Ishikawa (cell line): Measurements from ENCODE around the gene TSFM.
A peak's percentile ranks its signal among the peaks of the same experiment; 100 is the strongest.

Experiments used
- CEBPB ChIP-seq: IDR thresholded peaks from 2 replicates; pipeline ENCODE4 v1.6.1; 2012
- CREB1 ChIP-seq: IDR thresholded peaks from 2 replicates; pipeline ENCODE4 v1.6.1; 2012; ENCODE audit warnings: low read depth
- EGR1 ChIP-seq: IDR thresholded peaks from 2 replicates; pipeline ENCODE4 v1.6.1; 2012
- EP300 ChIP-seq: IDR thresholded peaks from 2 replicates; pipeline ENCODE4 v1.6.1; 2012; ENCODE audit warnings: borderline replicate concordance
- FOXM1 ChIP-seq: IDR thresholded peaks from 2 replicates; pipeline ENCODE4 v1.6.1; 2012; ENCODE audit warnings: low read depth, borderline replicate concordance
- NFIC ChIP-seq: IDR thresholded peaks from 2 replicates; pipeline ENCODE4 v1.6.1; 2012
- RAD21 ChIP-seq: IDR thresholded peaks from 2 replicates; pipeline ENCODE4 v1.6.1; 2012; ENCODE audit warnings: low read depth
- TAF1 ChIP-seq: IDR thresholded peaks from 2 replicates; pipeline ENCODE4 v1.6.1; 2012; ENCODE audit warnings: low read depth, mild to moderate bottlenecking
- TCF12 ChIP-seq: IDR thresholded peaks from 2 replicates; pipeline ENCODE4 v1.6.1; 2012; ENCODE audit warnings: low read depth
- TEAD4 ChIP-seq: IDR thresholded peaks from 2 replicates; pipeline ENCODE4 v1.6.1; 2012
- YY1 ChIP-seq: IDR thresholded peaks from 2 replicates; pipeline ENCODE4 v1.6.1; 2012; ENCODE audit warnings: low read depth
- ZBTB7A ChIP-seq: IDR thresholded peaks from 2 replicates; pipeline ENCODE4 v1.6.1; 2012; ENCODE audit warnings: low read depth
- TF ChIP-seq, protein P1 (sequence below): IDR thresholded peaks from 2 replicates; pipeline ENCODE4 v1.6.1; 2012
- TF ChIP-seq, protein P2 (sequence below): IDR thresholded peaks from 2 replicates; pipeline ENCODE4 v1.6.1; 2012
- TF ChIP-seq, protein P3 (sequence below): IDR thresholded peaks from 2 replicates; pipeline ENCODE4 v1.6.1; 2012; ENCODE audit warnings: low read depth, mild to moderate bottlenecking

Gene TSFM

GRCh38 chr12:57750561-57751431, 31.8 kb upstream of the TSFM start:
- TF ChIP-seq EGR1 (no peak), NFIC (no peak)

DNA sequence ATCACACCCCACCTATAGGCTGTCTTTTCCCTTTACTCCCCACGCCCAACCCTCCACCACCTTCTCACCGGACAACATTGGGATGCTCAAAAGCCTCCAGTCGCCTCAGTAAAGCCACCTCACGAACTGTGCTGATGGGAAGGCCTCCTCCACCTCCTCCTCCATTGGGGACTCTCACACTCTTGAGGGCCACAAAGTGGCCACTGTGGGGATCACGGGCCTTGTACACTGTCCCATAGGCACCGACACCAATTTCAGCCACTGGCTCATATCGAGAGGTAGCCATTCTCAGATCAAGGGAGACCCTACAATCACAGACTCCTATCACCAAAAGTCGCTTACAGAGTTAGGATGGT, 31.2 kb upstream of the TSFM start:
- TF ChIP-seq EP300 (no peak), EGR1 (no peak), FOXM1 (no peak), RAD21 (no peak)

- TF ChIP-seq NFIC, result peak; percentile 34; the same call in 1 of the 2 replicates
- peak; percentile 76; the same call in 1 of the 2 replicates for TF ChIP-seq TCF12
- no peak for TF ChIP-seq FOXM1
- no peak for TF ChIP-seq ZBTB7A
- TF ChIP-seq, protein P1, sequence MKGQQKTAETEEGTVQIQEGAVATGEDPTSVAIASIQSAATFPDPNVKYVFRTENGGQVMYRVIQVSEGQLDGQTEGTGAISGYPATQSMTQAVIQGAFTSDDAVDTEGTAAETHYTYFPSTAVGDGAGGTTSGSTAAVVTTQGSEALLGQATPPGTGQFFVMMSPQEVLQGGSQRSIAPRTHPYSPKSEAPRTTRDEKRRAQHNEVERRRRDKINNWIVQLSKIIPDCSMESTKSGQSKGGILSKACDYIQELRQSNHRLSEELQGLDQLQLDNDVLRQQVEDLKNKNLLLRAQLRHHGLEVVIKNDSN, result peak; percentile 99
- TF ChIP-seq RAD21, result no peak
- TF ChIP-seq EP300, result peak; percentile 68; the same call in 1 of the 2 replicates
- TF ChIP-seq TAF1, result peak; percentile 96
- TF ChIP-seq, protein P2, sequence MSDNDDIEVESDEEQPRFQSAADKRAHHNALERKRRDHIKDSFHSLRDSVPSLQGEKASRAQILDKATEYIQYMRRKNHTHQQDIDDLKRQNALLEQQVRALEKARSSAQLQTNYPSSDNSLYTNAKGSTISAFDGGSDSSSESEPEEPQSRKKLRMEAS, result peak; percentile 96
- no peak; the same call in 1 of the 2 replicates for TF ChIP-seq CREB1
- TF ChIP-seq YY1, result peak; percentile 51; the same call in 1 of the 2 replicates
- peak; percentile 24 for TF ChIP-seq TEAD4
Measured at GRCh38 chr12:57751788-57752667, 30.6 kb upstream of the TSFM start, which contains the start of gene CDK4. CDK4 (minus strand) TSS chr12:57752310; CDS start chr12:57751717, 593 bp downstream.

DNA sequence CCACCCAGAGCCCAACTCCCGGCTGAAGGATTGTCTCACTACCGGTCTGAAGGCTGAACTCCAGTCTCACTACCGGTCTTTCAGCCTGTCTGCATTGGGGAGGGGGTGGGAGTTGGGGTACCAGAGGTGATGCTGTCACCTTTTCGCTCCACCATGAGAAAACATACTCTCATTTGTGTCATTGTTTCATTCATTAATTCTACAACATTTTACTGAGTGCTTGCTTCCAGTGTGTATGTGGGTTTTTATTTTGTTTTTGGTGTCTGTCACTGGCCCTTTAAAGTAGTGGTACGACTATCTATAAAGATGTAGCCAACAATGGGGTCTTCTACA, 30.0 kb upstream of the TSFM start:
- TF ChIP-seq CEBPB (no peak), NFIC (no peak), RAD21 (no peak), TAF1 (no peak), TEAD4 (no peak), EGR1 (no peak), CREB1 (no peak), EP300 (no peak), ZBTB7A (no peak), FOXM1 (no peak), TCF12 (no peak), YY1 (no peak)
- TF ChIP-seq, protein P2, result no peak
- TF ChIP-seq, protein P3, sequence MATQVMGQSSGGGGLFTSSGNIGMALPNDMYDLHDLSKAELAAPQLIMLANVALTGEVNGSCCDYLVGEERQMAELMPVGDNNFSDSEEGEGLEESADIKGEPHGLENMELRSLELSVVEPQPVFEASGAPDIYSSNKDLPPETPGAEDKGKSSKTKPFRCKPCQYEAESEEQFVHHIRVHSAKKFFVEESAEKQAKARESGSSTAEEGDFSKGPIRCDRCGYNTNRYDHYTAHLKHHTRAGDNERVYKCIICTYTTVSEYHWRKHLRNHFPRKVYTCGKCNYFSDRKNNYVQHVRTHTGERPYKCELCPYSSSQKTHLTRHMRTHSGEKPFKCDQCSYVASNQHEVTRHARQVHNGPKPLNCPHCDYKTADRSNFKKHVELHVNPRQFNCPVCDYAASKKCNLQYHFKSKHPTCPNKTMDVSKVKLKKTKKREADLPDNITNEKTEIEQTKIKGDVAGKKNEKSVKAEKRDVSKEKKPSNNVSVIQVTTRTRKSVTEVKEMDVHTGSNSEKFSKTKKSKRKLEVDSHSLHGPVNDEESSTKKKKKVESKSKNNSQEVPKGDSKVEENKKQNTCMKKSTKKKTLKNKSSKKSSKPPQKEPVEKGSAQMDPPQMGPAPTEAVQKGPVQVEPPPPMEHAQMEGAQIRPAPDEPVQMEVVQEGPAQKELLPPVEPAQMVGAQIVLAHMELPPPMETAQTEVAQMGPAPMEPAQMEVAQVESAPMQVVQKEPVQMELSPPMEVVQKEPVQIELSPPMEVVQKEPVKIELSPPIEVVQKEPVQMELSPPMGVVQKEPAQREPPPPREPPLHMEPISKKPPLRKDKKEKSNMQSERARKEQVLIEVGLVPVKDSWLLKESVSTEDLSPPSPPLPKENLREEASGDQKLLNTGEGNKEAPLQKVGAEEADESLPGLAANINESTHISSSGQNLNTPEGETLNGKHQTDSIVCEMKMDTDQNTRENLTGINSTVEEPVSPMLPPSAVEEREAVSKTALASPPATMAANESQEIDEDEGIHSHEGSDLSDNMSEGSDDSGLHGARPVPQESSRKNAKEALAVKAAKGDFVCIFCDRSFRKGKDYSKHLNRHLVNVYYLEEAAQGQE, result no peak
- TF ChIP-seq, protein P1, result no peak

DNA sequence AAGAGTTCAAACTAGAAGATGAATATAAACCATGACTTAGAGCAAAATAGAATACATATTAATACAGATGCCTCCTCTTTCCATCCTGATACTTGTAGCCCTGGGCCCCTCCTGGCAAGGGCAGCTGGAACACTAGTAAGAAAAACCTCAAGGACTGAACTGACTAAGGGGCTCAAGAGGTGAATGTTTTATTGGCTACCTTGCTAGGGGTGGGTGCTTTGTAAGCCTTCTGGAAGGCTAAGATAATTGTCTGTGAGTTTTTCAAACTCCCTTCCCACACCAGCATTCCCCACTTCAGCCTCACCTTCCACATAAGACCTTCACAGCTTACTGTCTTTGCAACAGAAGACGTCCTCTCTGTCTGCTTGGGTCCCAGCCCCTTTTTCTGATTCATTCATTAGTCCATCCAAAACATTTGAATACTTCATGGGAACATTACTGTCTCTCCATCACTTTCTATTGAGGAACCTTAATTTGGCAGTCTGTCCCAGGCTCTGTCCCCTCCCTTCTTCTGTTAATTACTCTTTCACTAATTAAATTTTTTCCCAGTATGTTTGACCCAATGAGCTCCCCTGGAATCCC, 28.7 kb upstream of the TSFM start:
- TF ChIP-seq, protein P2, result no peak
- TF ChIP-seq, protein P3, result no peak
- TF ChIP-seq TEAD4, result no peak
- TF ChIP-seq CREB1, result no peak
- no peak for TF ChIP-seq TAF1
